ENCODE results near the gene LACTBL1. TPM values are rescaled to one million over a fixed set of nuclear protein-coding genes. Genes with fewer than 3 reads are reported as not detected.
"Not testable (repeated sequence)": the region's sequence is repeated elsewhere in the genome, so short reads cannot be mapped to it uniquely, and the experiment has no call there.

The LACTBL1 gene
- total RNA-seq, 1 donor from 2014 or later: not detected

DNA sequence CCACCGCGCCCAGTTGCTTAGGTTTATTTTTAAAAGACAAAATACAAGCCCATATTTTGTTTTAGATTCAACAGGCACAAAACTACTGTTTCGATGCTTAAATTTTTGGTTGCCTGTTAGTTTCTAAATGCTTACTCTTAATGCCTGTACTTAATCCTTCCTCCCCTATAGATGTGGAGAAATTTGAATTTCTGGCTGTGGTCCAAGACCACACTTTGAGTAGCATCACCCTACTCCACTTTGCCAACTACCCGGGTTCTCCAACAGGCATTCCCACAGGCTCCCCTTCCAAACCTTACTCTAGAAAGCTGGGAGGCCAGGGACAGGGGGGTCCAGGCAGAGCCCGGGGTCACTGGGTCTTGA is 20.0 kb downstream of the LACTBL1 start:
- intact Hi-C loops (cut with micrococcal nuclease): no loop called here
- Mint-ChIP-seq H3K27me3 (ENCODE audit: insufficient read depth) (peaks cover 43% of the 10 kb centered on the region), H3K4me3 (no peak overlapping the region), H3K4me1 (ENCODE audit: low read depth) (no peaks in the 10 kb centered on the region), H3K9me3 (no peaks in the 10 kb centered on the region), H3K27ac (no peak overlapping the region), H3K36me3 (ENCODE audit: low read depth) (no peaks in the 10 kb centered on the region)
- DNase-seq (ENCODE audit: low spot score): no peak

DNA sequence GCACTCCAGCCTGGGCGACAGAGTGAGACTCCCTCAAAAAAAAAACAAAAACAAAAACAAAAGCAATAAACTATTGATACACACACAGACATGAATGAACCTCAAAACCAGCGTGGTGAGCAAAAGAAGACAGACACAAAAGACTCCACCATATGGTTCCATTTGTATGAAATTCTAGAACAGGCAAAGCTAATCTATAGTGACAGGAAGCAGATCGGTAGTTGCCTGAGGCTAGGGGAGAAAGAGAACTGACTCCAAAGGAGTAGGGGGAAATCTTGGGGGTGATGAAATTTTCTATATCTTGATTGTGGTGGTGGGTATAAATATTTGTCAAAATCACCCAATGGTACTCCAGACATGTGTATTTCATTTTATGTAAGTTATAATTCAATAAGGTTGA is 20.9 kb downstream of the LACTBL1 start:
- Mint-ChIP-seq H3K27ac (no peak overlapping the region), H3K9me3 (no peaks in the 10 kb centered on the region), H3K36me3 (ENCODE audit: low read depth) (no peaks in the 10 kb centered on the region), H3K4me3 (no peak overlapping the region), H3K27me3 (ENCODE audit: insufficient read depth) (peaks cover 41% of the 10 kb centered on the region), H3K4me1 (ENCODE audit: low read depth) (no peaks in the 10 kb centered on the region)
- intact Hi-C loops (cut with micrococcal nuclease): no loop called here
- DNase-seq (ENCODE audit: low spot score): no peak

DNA sequence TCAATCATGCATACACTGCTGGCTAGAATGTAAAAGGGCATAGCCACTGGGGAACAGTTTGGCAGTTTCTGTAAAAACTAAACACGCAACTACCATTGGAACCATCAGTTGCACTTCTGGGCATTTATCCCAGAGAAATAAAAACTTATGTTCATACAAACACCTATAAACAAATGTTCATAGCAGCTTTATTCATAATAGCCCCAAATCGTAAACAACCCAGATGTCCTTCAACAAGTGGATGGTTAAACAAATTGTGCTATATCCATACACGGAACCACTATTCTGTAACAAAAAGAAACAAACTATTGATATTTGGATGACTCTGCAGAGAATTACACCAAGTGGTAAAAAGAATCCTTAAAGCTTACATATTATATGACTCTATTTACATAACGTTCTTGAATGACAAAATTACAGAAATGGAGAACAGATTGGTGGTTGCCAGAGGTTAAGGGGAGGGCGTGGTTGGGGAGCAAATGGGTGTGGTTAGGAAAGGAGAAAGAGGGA is 22.8 kb downstream of the LACTBL1 start:
- Mint-ChIP-seq H3K36me3 (ENCODE audit: low read depth) (no peaks in the 10 kb centered on the region), H3K27me3 (ENCODE audit: insufficient read depth) (peaks cover 34% of the 10 kb centered on the region), H3K4me1 (ENCODE audit: low read depth) (no peaks in the 10 kb centered on the region), H3K4me3 (no peak overlapping the region), H3K27ac (no peak overlapping the region), H3K9me3 (no peaks in the 10 kb centered on the region)
- intact Hi-C loops (cut with micrococcal nuclease): no loop called here
- no peak for DNase-seq (ENCODE audit: low spot score)

DNA sequence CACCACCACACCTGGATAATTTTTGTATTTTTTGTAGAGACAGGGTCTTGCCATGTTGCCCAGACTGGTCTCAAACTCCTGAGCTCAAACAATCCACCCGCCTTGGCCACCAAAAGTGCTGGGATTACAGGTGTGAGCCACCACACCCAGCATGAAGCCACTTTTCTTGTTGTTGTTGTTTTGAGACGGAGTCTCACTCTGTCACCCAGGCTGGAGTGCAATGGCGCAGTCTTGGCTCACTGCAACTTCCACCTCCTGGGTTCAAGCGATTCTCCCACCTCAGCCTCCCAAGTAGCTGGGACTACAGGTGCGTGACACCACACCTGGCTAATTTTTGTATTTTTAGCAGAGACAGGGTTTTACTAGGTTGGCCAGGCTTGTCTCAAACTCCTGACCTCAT is 27.5 kb downstream of the LACTBL1 start:
- H3K9me3 Mint-ChIP-seq; intact Hi-C loops (cut with micrococcal nuclease); DNase-seq (ENCODE audit: low spot score); H3K36me3 Mint-ChIP-seq (ENCODE audit: low read depth); H3K4me3 Mint-ChIP-seq; H3K4me1 Mint-ChIP-seq (ENCODE audit: low read depth); H3K27ac Mint-ChIP-seq; H3K27me3 Mint-ChIP-seq (ENCODE audit: insufficient read depth): not testable (repeated sequence)

DNA sequence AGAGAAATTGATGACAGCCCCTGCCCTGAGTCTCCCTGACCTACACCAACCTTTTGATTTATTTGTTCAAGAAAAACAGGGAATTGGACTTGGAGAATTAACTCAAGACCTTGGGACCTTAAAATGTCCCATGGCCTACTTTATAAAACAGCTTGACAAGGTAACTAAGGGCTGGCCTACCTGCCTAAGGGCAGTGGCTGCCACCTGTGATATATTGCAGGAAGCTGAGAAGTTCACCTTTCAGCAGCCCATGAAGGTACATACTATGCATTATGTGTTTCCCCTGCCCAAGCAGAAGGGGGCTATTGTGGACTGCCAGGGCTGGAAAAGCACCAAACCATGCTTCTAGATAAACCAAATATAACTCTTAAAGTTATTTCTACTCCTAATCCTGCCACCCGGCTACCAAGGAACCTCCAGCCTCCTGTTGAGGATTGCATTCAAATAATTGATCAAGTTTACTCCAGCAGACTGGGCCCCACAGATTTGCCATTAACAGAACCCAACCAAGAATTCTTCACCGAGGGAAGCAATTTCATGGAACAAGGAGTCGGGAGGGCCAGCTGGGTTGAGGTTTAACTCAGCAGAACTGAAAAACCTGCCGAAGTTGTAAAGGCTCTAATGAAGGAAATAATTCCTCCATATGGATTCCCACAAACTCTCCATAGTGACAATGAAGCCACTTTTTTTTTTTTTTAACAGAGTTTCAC is 28.2 kb downstream of the LACTBL1 start:
- no peaks in the 10 kb centered on the region for H3K36me3 Mint-ChIP-seq (ENCODE audit: low read depth)
- peaks cover 9% of the 10 kb centered on the region for H3K27me3 Mint-ChIP-seq (ENCODE audit: insufficient read depth)

DNA sequence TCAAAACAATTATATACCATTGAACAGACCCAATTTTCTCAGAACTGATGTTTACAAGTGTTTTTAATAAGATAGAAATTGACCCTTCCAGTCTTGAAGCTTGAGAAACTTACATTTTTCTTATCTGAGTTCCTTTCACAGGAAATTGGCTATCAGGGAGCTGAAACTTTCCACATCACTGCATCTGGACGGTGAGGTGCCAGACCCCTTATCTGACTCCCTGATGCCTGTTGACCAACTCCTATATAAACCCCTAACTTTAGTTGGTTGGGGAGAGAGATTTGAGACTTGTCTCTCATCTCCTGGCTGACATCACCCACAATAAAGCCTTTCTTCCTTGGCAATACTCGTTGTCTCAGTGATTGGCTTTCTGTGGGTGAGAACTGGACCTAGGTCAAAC is 31.4 kb downstream of the LACTBL1 start:
- H3K4me1 Mint-ChIP-seq (ENCODE audit: low read depth): no peaks in the 10 kb centered on the region
- intact Hi-C loops (cut with micrococcal nuclease): no loop called here

More for the DNA sequence above, 28.2 kb downstream of the LACTBL1 start:
- no peak for DNase-seq (ENCODE audit: low spot score)
- H3K9me3 Mint-ChIP-seq: peaks cover 4% of the 10 kb centered on the region
- intact Hi-C loops (cut with micrococcal nuclease): no loop called here
- no peaks in the 10 kb centered on the region for H3K4me1 Mint-ChIP-seq (ENCODE audit: low read depth)
- H3K27ac Mint-ChIP-seq: no peak overlapping the region
- H3K4me3 Mint-ChIP-seq: no peak overlapping the region

DNA sequence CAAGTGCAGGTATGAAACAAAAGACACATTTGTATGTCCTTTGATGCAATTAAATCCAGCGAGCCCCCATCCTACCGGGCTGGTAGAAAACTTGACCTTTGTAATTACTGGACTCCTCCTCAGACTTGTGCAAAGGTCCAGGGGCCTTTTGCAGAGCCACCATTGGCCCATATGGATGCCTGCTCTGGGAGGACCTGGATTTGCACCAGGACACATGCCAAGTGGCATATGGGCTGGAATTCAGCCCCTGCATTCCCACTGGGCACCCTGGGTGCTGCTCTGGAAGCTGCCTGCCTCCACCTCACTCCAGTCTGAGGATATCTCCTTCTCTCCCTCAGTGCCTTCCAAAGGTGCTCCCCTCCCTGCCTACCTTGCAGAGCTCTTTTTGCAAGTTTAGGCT is 36.0 kb downstream of the LACTBL1 start:
- Mint-ChIP-seq H3K36me3 (ENCODE audit: low read depth) (no peaks in the 10 kb centered on the region), H3K4me1 (ENCODE audit: low read depth) (no peaks in the 10 kb centered on the region), H3K9me3 (peaks cover 4% of the 10 kb centered on the region), H3K4me3 (no peak overlapping the region), H3K27me3 (ENCODE audit: insufficient read depth) (peaks cover 8% of the 10 kb centered on the region), H3K27ac (no peak overlapping the region)
- intact Hi-C loops (cut with micrococcal nuclease): no loop called here
- DNase-seq (ENCODE audit: low spot score): no peak

More for the DNA sequence above, 31.4 kb downstream of the LACTBL1 start:
- H3K36me3 Mint-ChIP-seq (ENCODE audit: low read depth): no peaks in the 10 kb centered on the region
- DNase-seq (ENCODE audit: low spot score): no peak
- no peak overlapping the region for H3K27ac Mint-ChIP-seq
- peaks cover 3% of the 10 kb centered on the region for H3K27me3 Mint-ChIP-seq (ENCODE audit: insufficient read depth)
- no peak overlapping the region for H3K4me3 Mint-ChIP-seq
- H3K9me3 Mint-ChIP-seq: peaks cover 4% of the 10 kb centered on the region

DNA sequence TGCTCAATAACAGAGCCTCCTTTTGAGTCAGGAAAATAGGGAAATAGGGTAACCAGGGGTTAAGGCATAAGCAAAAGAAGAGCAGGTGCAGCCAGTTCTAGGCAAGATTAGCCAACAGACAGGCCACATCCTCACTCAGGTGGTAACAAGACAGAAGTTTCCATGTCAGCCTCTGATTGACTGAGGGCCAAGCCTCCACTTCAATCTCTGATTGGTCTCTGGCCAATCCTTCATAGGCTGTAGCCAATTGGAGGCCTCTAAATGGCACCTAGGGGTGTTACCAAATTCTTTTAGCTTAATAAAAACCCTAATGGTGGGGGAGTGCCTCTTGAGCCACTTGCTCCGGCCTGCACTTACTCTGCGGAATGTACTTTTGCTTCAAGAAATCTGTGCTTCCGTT is 37.2 kb downstream of the LACTBL1 start:
- H3K4me3 Mint-ChIP-seq: no peak overlapping the region
- H3K27ac Mint-ChIP-seq: no peak overlapping the region

DNA sequence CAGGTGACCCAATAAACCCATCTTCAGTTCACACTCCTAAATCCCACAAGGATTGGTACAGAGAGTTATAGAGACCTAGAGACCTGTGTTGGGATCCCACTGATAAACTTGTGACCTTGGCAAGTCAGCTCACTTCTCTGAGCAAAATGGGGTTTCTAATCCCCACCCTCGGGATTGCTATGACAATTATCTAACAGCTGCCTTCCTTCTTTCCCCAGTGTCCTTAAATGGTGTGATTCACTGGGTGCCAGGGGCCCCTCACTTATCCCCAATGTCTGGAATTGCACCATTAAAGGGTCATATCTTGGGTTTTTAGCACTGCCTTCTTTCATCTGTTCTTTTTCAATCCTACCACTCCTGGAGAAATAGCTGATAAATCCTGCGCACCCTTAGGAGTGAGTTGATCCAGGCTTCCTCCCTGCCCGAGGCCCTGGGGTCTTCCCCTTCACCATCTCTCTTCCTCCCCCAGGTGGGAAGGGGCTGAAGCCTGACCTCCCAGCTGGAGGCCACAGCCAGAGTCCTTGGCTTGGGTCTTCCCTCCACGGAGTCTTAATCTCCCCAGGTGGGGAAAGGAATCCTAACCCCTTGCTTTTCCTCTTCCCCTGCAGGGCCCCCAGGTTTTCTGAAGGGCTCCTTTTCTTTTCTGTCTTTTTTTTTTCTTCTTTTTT is 39.7 kb downstream of the LACTBL1 start:
- intact Hi-C loops (cut with micrococcal nuclease): no loop called here
- no peaks in the 10 kb centered on the region for H3K4me1 Mint-ChIP-seq (ENCODE audit: low read depth)
- no peaks in the 10 kb centered on the region for H3K36me3 Mint-ChIP-seq (ENCODE audit: low read depth)
- H3K27me3 Mint-ChIP-seq (ENCODE audit: insufficient read depth): peaks cover 8% of the 10 kb centered on the region
- H3K4me3 Mint-ChIP-seq: no peak overlapping the region
- H3K27ac Mint-ChIP-seq: no peak overlapping the region
- DNase-seq (ENCODE audit: low spot score): no peak
- H3K9me3 Mint-ChIP-seq: no peaks in the 10 kb centered on the region

More for the DNA sequence above, 37.2 kb downstream of the LACTBL1 start:
- Mint-ChIP-seq H3K9me3 (peaks cover 3% of the 10 kb centered on the region), H3K36me3 (ENCODE audit: low read depth) (no peaks in the 10 kb centered on the region), H3K27me3 (ENCODE audit: insufficient read depth) (peaks cover 8% of the 10 kb centered on the region), H3K4me1 (ENCODE audit: low read depth) (no peaks in the 10 kb centered on the region)
- intact Hi-C loops (cut with micrococcal nuclease): no loop called here
- no peak for DNase-seq (ENCODE audit: low spot score)

DNA sequence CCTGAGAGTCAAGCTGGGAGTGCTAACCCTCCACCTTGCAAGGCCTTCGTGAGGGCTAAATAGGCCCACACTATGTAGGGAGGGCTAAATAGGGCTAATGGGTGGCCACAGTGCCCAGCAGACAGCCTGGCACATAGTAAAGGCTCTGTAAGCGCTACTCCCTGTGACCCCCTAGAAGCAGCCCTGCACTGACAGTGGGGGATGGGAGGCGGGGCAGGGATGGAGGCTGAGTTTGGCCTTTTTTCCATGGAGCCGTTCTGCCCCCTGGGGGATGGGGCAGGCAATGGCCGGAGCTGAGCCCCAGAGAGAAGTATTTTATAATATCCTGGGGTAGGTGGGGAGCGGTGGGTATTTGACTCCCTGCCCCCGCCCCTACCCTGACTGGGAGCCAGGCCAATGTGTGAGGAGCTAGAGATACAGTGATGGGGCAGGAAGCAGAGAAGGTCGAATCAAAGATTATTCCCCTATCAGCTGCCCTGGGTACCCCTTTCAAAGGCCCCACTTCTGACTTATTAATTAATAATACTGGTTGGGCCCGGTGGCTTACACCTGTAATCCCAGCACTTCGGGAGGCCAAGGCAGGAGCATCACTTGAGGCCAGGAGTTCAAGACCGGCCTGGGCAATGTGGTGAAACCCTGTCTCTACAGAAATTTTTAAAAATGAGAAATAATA is 42.3 kb downstream of the LACTBL1 start:
- Mint-ChIP-seq H3K36me3 (ENCODE audit: low read depth) (no peaks in the 10 kb centered on the region), H3K4me1 (ENCODE audit: low read depth) (no peaks in the 10 kb centered on the region), H3K4me3 (no peak overlapping the region)

DNA sequence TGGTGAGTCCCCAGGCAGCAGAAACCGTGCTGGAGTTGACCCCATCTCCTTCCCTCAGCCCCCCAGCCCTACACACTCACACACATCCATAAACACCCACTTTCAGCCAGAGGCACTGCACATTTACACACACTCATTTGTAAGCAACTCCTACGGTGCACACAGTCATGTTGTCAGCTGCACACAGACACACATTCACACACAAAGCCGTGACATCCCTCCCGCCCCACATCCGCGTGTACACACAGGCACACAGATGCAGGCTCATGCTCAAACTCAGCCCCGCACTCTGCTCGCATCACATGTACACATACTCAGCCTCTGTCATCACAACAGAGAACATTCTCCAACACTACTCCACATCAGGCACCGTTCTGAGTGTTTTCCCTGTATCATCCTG is 47.6 kb downstream of the LACTBL1 start:
- DNase-seq (ENCODE audit: low spot score): no peak
- Mint-ChIP-seq H3K27me3 (ENCODE audit: insufficient read depth) (no peaks in the 10 kb centered on the region), H3K4me3 (no peak overlapping the region), H3K36me3 (ENCODE audit: low read depth) (no peaks in the 10 kb centered on the region), H3K4me1 (ENCODE audit: low read depth) (no peaks in the 10 kb centered on the region), H3K9me3 (no peaks in the 10 kb centered on the region), H3K27ac (peak overlapping the region; percentile 42)
- intact Hi-C loops (cut with micrococcal nuclease): no loop called here

More for the DNA sequence above, 42.3 kb downstream of the LACTBL1 start:
- no peak overlapping the region for H3K27ac Mint-ChIP-seq
- H3K27me3 Mint-ChIP-seq (ENCODE audit: insufficient read depth): peaks cover 5% of the 10 kb centered on the region
- H3K9me3 Mint-ChIP-seq: no peaks in the 10 kb centered on the region
- intact Hi-C loops (cut with micrococcal nuclease): no loop called here
- DNase-seq (ENCODE audit: low spot score): no peak

DNA sequence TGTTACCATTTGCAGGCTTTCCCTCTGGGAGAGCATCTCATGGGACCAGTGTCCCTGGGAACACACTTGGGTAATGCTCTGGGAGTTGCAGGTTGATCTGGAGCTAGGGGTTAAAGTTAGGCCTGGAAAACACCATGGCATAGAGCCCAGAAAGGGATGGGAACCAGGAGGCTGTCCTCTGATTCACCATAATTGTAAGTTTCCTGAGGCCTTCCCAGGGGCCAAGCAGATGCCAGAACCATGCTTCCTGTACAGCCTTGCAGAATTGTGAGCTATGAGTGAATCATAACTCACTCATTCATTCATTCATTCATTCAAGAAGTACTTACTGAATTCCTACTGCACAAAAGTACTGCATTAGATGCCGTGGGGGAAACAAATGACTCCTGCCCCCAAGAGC is 50.0 kb downstream of the LACTBL1 start:
- no peak overlapping the region for H3K27ac Mint-ChIP-seq
- H3K36me3 Mint-ChIP-seq (ENCODE audit: low read depth): no peaks in the 10 kb centered on the region
- no peak overlapping the region for H3K4me3 Mint-ChIP-seq
- intact Hi-C loops (cut with micrococcal nuclease): no loop called here
- H3K9me3 Mint-ChIP-seq: no peaks in the 10 kb centered on the region
- no peak for DNase-seq (ENCODE audit: low spot score)
- H3K4me1 Mint-ChIP-seq (ENCODE audit: low read depth): no peaks in the 10 kb centered on the region
- no peaks in the 10 kb centered on the region for H3K27me3 Mint-ChIP-seq (ENCODE audit: insufficient read depth)

DNA sequence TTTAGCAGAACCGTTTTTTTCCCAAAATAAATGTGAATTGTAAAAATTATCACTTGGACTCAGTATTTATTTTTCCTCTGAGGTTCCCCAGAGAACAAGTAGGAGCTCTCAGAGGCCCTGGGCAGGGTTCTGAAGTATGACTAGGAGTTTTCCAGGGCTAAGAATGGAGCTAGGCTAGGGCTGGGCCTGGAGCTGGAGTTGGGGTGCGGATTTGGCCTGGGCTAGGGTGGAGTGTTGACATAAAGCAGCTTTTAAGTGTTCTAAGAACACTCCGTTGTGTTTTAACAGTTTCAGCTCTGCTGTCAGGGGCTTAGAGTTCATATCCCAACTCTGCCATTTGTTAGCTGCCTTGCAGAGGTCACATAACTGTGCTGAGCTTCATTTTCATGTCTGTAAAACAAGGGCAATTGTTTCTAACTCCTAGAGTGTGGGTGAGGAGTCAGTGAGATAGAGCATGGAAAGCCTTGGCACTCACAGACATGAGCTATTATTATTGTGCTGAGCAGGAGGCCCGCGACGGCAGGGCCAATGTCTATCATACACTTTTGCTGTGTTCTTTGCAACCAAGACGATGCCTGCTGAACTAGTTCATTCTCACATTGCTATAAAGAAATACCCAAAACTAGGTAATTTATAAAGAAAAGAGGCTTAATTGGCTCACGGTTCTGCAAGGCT is 51.1 kb downstream of the LACTBL1 start:
- Mint-ChIP-seq H3K27ac (no peak overlapping the region), H3K4me1 (ENCODE audit: low read depth) (no peaks in the 10 kb centered on the region)

More for the DNA sequence above, 51.1 kb downstream of the LACTBL1 start:
- no peak overlapping the region for H3K4me3 Mint-ChIP-seq
- no peaks in the 10 kb centered on the region for H3K27me3 Mint-ChIP-seq (ENCODE audit: insufficient read depth)
- H3K9me3 Mint-ChIP-seq: no peaks in the 10 kb centered on the region
- H3K36me3 Mint-ChIP-seq (ENCODE audit: low read depth): no peaks in the 10 kb centered on the region
- DNase-seq (ENCODE audit: low spot score): no peak
- intact Hi-C loops (cut with micrococcal nuclease): no loop called here

Measured in activated T-helper 1 cell treated with anti-CD3 and anti-CD28 coated beads, Interleukin-12 subunit alpha, Interleukin-12 subunit beta, Interleukin-2, Interleukin-4 antibody, amounts not matched to agents 30 ng/mL and 10 ng/mL and 1 ng/mL, durations not matched to agents 14 hours and 24 hours and 36 hours (primary cell).